ENCODE measurements around the gene WWC1.

The WWC1 gene

DNA sequence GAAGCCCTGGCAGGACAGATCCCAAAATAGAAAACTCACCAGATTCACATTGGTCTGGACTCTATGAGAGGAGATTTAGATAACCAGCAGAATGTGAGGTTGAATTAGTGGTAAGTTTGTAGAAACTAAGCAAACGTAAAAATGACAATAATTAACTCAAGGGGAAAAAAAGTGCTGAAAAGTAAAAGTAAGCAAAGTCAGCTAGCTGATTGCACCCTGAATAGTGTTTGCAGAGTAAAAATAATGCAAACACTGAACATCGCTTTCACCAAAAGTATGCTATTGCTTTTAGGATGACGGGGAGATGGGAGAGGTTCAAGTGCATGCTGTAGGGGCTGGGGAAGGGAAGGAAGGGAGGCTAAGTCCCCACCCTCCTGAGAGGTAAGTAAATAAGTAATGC is 102.3 kb downstream of the WWC1 start:
- DNase-seq (no peak), ATAC-seq (replicated peaks) (no peak)
- Mint-ChIP-seq H3K9me3 (peaks cover 12 to 17% of the 10 kb centered on the region in 2 donors), H3K27me3 (no peaks in the 10 kb centered on the region), H3K4me1 (no peaks in the 10 kb centered on the region), H3K36me3 (peaks cover 0 to 3% of the 10 kb centered on the region in 2 donors), H3K4me3 (no peak overlapping the region), H3K27ac (no peak overlapping the region)

DNA sequence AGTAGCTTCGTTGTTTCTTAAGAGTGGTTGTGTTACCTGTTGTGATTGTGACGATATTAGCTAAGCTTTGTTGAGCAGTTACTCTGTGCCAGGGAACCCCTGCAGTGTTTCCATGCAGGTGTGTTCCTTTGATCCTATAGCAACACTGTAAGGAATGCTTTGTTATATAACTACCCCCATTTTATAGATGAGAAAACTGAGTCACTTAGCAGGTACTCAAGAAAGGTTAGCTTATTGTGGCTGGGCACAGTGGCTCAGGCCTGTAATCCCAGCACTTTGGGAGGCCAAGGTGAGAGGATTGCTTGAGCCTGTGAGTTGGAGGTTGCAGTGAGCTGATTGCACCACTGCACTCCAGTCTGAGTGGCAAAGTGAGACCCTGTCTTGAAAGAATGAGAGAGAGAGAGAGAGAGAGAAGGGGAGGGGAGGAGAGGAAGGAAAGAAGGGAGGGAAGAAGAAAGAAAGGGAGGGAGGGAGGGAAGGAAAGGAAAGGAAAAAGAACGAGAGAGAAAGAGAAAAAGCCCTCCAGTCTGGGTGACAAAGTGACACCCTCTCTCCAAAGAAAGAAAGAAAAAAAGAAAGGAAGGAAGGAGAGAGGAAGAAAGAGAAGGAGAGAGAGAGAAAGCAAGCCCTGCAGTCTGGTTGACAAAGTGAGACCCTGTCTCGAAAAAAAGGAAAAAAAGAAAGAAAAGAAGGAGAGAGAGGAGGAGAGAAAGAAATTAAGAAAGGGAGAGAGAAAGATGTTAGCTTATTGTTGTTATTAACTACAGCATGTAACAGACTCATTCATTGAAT is 109.2 kb downstream of the WWC1 start:
- Mint-ChIP-seq H3K4me3 (no peak overlapping the region), H3K36me3 (no peaks in the 10 kb centered on the region), H3K27ac (no peak overlapping the region), H3K4me1 (no peaks in the 10 kb centered on the region), H3K27me3 (no peaks in the 10 kb centered on the region), H3K9me3 (no peaks in the 10 kb centered on the region)
- DNase-seq (no peak), ATAC-seq (replicated peaks) (no peak)

DNA sequence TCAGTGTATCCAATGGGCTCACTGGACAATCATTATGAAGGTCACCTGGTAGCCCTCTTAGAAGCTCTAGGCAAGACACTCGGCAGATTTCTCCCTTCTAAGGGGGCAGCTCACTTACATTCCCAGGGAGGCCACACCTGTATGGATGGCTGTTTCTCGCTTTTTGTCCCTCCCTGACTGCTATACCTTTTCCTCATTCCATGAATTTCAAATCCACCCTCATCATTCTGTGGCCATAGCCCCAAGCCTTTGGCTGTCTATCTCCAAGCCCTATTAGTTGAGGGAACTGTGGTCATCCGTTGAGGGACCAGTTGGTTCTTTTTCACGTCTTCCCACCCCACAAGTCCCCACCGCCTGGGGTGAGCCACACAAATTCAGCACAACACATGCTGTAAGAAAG is 109.8 kb downstream of the WWC1 start:
- no peaks in the 10 kb centered on the region for H3K9me3 Mint-ChIP-seq
- no peaks in the 10 kb centered on the region for H3K4me1 Mint-ChIP-seq
- ATAC-seq (replicated peaks): no peak
- no peak overlapping the region for H3K27ac Mint-ChIP-seq
- DNase-seq: no peak
- no peak overlapping the region for H3K4me3 Mint-ChIP-seq
- H3K36me3 Mint-ChIP-seq: no peaks in the 10 kb centered on the region
- H3K27me3 Mint-ChIP-seq: no peaks in the 10 kb centered on the region

DNA sequence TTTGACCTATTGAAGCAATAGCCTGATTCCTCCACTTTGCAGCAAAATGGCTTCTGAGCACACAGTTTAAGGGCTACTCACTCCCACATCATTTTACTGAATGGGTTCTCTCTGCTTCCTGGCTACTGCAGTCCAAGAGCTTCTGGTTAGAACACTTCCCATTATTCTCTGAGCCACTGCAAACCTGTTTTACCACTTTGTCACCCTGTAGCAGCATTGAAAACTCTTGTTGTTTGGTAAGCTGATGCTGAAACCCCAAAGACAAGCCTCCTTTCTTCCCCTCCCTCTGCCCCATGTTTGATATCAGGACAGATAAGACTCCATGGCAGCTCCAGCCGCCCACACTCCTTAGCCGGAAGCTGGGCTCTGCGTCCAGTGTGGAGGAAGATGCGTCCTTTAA is 110.4 kb downstream of the WWC1 start:
- Mint-ChIP-seq H3K27me3 (no peaks in the 10 kb centered on the region), H3K9me3 (no peaks in the 10 kb centered on the region), H3K4me1 (no peaks in the 10 kb centered on the region), H3K27ac (no peak overlapping the region), H3K4me3 (no peak overlapping the region), H3K36me3 (no peaks in the 10 kb centered on the region)
- no peak for DNase-seq
- no peak for ATAC-seq (replicated peaks)

DNA sequence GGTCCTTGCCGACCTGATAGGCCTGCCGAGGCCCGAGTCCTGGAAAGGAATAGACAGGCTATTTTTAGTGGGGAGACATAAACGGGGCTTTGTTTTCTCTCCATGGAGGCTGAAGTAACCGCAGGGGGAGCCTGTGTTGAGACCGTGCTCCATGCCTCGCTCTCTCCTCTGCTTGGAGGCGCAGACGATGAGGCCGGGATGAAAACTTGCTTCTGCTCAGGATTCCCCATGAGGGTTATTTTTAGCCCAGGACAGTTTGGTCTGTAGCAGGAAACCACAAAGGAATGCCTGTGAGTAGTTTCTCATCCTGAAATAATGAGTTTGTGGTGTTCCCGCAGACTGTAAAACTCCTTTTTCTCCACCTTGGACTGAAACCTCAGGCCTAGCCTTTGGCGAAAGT is 112.9 kb downstream of the WWC1 start:
- H3K36me3 Mint-ChIP-seq: no peaks in the 10 kb centered on the region
- no peaks in the 10 kb centered on the region for H3K9me3 Mint-ChIP-seq
- H3K4me3 Mint-ChIP-seq: no peak overlapping the region
- ATAC-seq (replicated peaks) (no peak), DNase-seq (no peak)
- no peaks in the 10 kb centered on the region for H3K4me1 Mint-ChIP-seq
- no peaks in the 10 kb centered on the region for H3K27me3 Mint-ChIP-seq
- no peak overlapping the region for H3K27ac Mint-ChIP-seq

DNA sequence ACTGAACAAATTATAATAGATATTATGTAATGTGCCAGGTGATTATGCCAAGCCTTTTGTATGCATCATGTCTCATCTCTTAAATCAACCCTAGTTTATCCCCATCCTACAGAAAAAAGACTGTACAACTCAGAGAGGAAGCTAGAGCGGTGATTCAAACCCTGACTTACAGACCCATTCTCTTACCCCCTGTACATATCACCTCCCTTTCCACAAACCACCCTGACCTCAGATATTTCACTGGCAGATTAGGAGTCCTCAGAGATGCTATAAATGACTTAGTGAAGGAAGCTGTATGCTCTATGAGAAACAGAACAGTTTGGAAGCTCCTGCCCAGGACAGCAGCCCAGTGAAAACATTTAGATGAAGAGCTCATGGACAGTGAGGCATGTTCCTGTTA is 115.8 kb downstream of the WWC1 start:
- Mint-ChIP-seq H3K27ac (no peak overlapping the region), H3K27me3 (no peaks in the 10 kb centered on the region), H3K36me3 (no peaks in the 10 kb centered on the region), H3K9me3 (no peaks in the 10 kb centered on the region), H3K4me3 (no peak overlapping the region), H3K4me1 (no peaks in the 10 kb centered on the region)
- ATAC-seq (replicated peaks) (no peak), DNase-seq (no peak)

DNA sequence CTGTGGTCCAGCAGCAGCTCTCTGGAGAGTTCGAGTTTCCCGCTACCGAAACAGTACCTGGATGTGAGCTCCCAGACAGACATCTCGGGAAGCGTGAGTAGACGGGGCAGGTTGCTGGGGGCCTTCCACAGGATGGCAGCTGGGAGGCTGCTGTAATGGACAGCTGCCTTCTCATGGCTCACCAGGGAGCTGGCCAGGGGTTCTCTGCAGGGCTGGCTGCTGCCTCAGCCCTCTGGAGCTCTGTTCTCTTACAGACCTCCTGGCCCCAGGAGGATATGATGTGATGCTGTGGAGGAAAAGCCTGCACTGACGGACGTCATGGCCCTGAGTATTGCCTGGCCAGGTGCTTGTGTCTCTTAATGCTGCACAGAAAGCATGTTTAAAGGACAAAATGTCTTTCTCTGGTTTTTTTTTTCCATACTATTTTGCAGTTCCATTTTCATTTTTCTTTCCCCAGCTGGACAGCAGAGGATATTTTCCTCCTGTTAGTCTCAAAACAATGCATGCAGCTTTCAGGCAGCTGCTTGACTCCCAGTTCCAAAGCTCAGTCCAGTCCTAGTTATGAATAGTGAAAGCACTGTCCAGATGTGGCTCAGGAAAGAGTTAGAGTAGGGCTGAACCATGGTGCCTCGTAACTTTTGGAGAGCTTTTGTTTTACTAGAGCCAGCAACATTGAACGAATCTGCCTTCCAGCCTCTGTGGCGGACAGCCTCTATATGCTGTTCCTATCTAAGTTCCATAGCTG is 117.3 kb downstream of the WWC1 start:
- Mint-ChIP-seq H3K4me3 (no peak overlapping the region), H3K36me3 (no peaks in the 10 kb centered on the region), H3K4me1 (no peaks in the 10 kb centered on the region), H3K27me3 (no peaks in the 10 kb centered on the region), H3K27ac (no peak overlapping the region), H3K9me3 (no peaks in the 10 kb centered on the region)
- DNase-seq (no peak), ATAC-seq (replicated peaks) (no peak)

DNA sequence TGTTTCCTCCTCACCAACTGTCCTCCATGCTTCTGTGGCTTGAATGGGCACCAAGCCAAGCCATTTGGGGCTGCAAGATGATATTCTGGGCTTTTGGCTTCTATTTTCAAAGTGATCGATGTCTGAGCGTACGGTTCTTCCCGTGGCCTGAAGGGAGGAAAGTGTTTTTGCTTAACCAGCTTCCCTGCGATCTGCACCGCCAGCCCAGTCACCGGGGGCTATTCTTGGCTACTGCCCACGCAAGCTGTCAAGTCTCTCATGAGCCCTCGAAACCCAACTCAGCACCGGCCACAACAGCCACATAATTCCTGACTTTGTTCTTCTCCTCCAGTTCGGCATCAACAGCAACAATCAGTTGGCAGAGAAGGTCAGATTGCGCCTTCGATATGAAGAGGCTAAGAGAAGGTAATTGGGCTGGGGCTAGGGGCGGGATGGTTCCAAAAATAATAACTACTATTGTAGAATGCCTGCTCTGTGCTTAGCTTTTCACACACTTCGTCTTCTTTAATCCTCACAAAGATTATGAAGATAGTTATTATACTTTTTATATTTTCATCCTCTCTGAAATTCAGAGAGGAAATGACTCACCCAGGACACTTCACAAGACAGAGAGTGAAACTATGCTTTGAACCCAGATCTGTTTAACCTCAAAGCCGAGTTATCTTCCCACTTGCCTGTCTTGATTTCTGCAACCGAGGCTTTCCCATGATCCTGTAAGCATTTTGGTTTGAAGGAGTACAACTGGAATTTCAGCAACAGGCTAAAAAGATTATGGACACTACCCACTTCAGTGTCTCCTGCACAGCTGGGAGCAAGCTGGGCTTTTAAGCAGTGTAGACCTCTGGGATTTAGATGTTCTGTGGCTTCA is 118.4 kb downstream of the WWC1 start:
- ATAC-seq (replicated peaks): no peak
- Mint-ChIP-seq H3K27me3 (no peaks in the 10 kb centered on the region), H3K36me3 (no peaks in the 10 kb centered on the region), H3K4me1 (no peaks in the 10 kb centered on the region), H3K4me3 (no peak overlapping the region), H3K9me3 (no peaks in the 10 kb centered on the region), H3K27ac (no peak overlapping the region)
- DNase-seq: no peak

DNA sequence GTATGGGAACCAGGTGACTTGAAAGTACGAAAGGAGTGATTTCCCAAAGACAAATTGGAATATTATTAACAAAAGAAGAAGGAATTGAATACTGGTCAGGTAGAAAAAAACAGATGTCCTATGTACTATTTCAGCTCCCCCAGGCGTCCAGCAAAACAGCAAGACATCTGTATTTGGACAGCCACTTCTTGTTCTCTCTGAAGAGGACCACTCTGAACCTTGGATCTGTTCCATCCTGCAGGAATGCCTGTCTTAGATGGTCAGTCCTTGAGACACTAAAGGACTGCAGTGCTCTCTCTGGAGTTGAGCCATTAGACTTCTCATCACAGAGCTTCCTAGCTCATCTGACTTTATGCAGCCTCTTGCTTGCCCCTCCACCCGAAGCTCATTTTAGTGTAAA is 120.4 kb downstream of the WWC1 start:
- no peaks in the 10 kb centered on the region for H3K36me3 Mint-ChIP-seq
- ATAC-seq (replicated peaks): no peak
- no peaks in the 10 kb centered on the region for H3K4me1 Mint-ChIP-seq

DNA sequence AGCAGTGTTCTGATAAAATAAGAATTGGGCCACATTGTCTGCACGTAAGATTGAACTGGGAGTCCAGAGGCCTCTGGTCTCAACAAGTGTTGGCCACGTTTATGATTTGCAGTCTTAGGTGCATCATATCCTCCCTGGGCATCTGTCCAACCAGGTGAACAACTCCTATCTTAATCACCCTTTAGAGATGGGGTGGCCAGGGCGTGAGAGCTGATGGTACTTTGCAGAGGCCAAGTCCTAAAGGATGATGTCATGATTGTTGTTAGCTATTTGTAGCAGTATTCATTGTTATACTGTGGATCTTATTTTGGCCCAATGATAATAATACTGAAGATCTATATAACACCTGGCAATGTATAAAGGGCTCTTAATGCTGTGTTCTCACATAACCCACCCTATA is 121.6 kb downstream of the WWC1 start:
- no peaks in the 10 kb centered on the region for H3K4me1 Mint-ChIP-seq
- no peak for DNase-seq
- ATAC-seq (replicated peaks): no peak
- no peaks in the 10 kb centered on the region for H3K27me3 Mint-ChIP-seq
- H3K36me3 Mint-ChIP-seq: no peaks in the 10 kb centered on the region
- H3K9me3 Mint-ChIP-seq: no peaks in the 10 kb centered on the region
- H3K27ac Mint-ChIP-seq: no peak overlapping the region
- H3K4me3 Mint-ChIP-seq: no peak overlapping the region

More for the DNA sequence above, 120.4 kb downstream of the WWC1 start:
- DNase-seq: no peak
- no peaks in the 10 kb centered on the region for H3K9me3 Mint-ChIP-seq
- no peak overlapping the region for H3K27ac Mint-ChIP-seq
- H3K27me3 Mint-ChIP-seq: no peaks in the 10 kb centered on the region
- H3K4me3 Mint-ChIP-seq: no peak overlapping the region

DNA sequence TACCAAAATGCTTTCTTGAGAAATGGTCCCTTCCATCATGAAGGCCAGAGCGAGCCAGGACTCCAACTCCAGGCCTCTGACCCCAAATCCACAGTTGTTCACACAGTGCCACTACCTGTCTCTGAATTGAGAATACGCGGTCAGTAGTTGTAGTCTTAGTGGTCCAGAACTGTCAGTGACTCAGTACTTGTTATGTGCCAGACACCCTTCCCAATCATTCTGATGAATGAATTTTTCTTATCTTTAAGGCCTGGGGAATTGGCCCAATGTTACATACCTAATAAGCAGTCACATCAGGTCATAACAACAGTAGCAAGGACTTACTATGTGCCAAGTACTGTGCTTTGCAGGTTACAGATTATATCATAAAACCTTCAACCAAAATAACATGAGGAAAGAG is 122.2 kb downstream of the WWC1 start:
- H3K36me3 Mint-ChIP-seq: no peaks in the 10 kb centered on the region
- no peaks in the 10 kb centered on the region for H3K4me1 Mint-ChIP-seq
- H3K27me3 Mint-ChIP-seq: no peaks in the 10 kb centered on the region
- no peaks in the 10 kb centered on the region for H3K9me3 Mint-ChIP-seq
- H3K4me3 Mint-ChIP-seq: no peak overlapping the region
- H3K27ac Mint-ChIP-seq: no peak overlapping the region
- ATAC-seq (replicated peaks): no peak
- no peak for DNase-seq

DNA sequence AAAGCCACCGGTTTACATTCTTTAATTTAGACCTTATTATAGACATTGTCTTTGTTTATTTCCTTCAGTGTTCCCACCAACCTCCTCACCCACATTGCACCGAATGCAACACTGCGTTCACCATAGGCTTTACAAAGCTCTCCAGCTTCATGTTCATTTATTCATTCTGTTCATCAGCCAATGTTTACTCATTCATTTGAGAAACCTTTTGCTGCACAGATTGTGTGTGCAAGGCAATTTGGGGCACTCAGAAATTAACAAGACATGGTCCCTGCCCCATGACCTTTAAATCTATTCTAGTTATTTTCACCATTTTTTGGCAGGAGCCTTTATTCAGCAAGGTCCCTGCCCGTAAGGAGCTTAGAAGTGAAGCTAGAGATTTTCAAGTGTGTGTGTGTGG is 124.0 kb downstream of the WWC1 start:
- Mint-ChIP-seq H3K27me3 (no peaks in the 10 kb centered on the region), H3K36me3 (no peaks in the 10 kb centered on the region)
- ATAC-seq (replicated peaks): no peak

DNA sequence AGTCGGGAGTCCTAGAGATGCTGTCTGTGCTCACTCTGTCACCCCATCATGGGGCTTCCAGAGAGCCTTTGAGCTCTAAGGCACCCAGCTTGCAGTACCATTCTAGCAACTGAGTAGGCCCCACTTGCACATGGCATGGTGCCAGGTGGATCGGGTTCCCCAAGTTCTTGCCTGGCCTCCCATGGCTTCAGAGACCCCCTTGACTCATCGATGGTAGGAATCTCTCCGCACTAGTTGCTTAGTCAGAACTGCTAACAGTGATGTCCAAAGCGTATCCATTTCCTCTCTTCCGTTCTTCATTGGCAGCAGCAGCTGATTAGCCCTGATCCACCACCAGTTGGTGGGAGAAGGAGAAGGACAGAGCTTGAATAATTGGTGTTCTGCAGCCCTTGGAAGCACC is 124.5 kb downstream of the WWC1 start:
- Mint-ChIP-seq H3K4me1 (no peaks in the 10 kb centered on the region), H3K27me3 (peaks cover 0 to 5% of the 10 kb centered on the region in 2 donors), H3K4me3 (no peak overlapping the region), H3K27ac (no peak overlapping the region), H3K36me3 (no peaks in the 10 kb centered on the region), H3K9me3 (no peaks in the 10 kb centered on the region)
- ATAC-seq (replicated peaks): no peak
- no peak for DNase-seq

More for the DNA sequence above, 124.0 kb downstream of the WWC1 start:
- no peaks in the 10 kb centered on the region for H3K9me3 Mint-ChIP-seq
- no peaks in the 10 kb centered on the region for H3K4me1 Mint-ChIP-seq
- DNase-seq: no peak
- H3K4me3 Mint-ChIP-seq: no peak overlapping the region
- no peak overlapping the region for H3K27ac Mint-ChIP-seq

DNA sequence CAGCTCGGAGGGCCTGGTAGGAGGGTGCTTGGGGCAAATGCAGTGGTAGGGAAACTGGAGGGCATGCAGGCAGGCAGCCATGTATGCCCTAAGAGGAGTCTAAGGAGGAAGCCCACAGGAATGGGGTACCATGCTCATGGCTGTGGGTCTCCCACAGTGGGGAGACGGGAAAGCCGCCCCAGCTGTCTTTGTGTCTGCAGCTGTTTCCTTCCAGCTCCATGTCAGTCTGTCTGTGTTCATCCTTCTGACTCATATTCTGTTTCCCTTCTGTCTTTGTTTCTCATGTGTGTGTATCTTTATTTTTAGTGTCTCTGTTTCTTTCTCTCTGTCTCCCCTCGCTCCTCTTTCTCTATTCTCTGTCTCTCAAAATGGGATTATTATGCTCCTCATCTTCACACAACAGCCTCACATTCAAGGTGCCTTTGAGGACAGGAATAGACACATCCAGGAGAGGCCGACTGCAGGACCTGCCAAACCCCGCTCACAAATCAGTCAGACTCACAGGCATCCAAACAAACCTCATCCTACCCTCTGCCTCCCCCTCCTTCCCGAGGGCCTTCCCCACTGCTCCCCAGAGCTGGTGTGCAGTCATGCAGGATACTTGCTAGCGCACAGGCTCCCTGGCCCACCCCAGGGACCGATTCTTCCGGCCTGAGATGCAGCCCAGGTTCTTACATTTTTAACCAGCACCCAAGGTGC is 126.4 kb downstream of the WWC1 start:
- Mint-ChIP-seq H3K4me1 (no peaks in the 10 kb centered on the region), H3K9me3 (no peaks in the 10 kb centered on the region), H3K27me3 (peaks cover 0 to 5% of the 10 kb centered on the region in 2 donors), H3K4me3 (no peak overlapping the region), H3K36me3 (no peaks in the 10 kb centered on the region), H3K27ac (no peak overlapping the region)
- DNase-seq: no peak
- no peak for ATAC-seq (replicated peaks)

Data from stimulated activated naive B cell treated with anti-CD40 and anti-IgM and Interleukin-4, amounts not matched to agents 10 μg/mL and 1 μg/mL and 100 μg/mL, for 72 hours (primary cell).